K562 (cell line): ENCODE measurements around the gene SLC7A1. TPM values are rescaled to one million over a fixed set of nuclear protein-coding genes. Genes with fewer than 3 reads are reported as not detected.

Experiments
- ATAC-seq: fragments of 200-7000 bp; cut with Tn5 transposase; 3 replicates; pipeline ENCODE4 v1.9.1; 2020; ENCODE audit warnings: moderate library complexity
- BruUV-seq: library from RNA; stranded (reverse); fragments of 400-500 nt; replicated peaks from 2 replicates; lab custom pipeline; 2021; lab: Mats Ljungman, UMichigan
- CTCF ChIA-PET: fragments of 300-600 bp; formaldehyde crosslinking; extraction: SDS; loops from one replicate; lab custom pipeline; 2021; ENCODE audit warnings: low intra/inter-chr PET ratio; lab: Yijun Ruan, JAX
- POLR2A ChIA-PET: fragments of 300-600, 350-650 bp; sonication (Branson Sonifier 250); formaldehyde crosslinking; extraction: SDS; loops from one replicate; lab custom pipeline; 2021; ENCODE audit warnings: antibody characterized with exemption, inconsistent platforms; lab: Yijun Ruan, JAX
- DNase-seq, 4 experiments: peaks; one replicate each; pipeline versions ENCODE4 v3.0.0 to v3.0.0-alpha.2; 2011 to 2018; ENCODE audit warnings: low spot score in 3 of 4, mixed read lengths in 3 of 4; ENCODE audit errors: extremely low read depth in 1 of 4
- FAIRE-seq: peaks from 2 replicates; lab custom pipeline; 2011; peaks lifted over from hg19 to GRCh38; lab: Jason Lieb, UNC
- H2AFZ ChIP-seq: 2 replicates; pipeline ENCODE4 v1.6.0; 2011; ENCODE audit warnings: low read depth, low read length, control low read depth, inconsistent platforms
- H3K27ac ChIP-seq: fragments of 200-600 bp; 3 replicates; pipeline ENCODE4 v1.8.0; 2011; ENCODE audit warnings: low read depth, mild to moderate bottlenecking, control low read depth, inconsistent platforms, low read length, moderate library complexity, mixed read lengths; ENCODE audit errors: extremely low read depth
- H3K27me3 ChIP-seq, 2 experiments: fragments of 300-600 bp in 1 of 2; 2 replicates in 1 of 2; 3 replicates in 1 of 2; pipeline versions ENCODE4 v1.6.0 to v1.8.0; 2011; ENCODE audit warnings: inconsistent platforms in 2 of 2, low read length in 2 of 2, mild to moderate bottlenecking in 1 of 2, mixed read lengths in 1 of 2, moderate library complexity in 1 of 2; ENCODE audit not compliant: control insufficient read depth in 2 of 2, insufficient read depth in 2 of 2
- H3K36me3 ChIP-seq: fragments of 300-600 bp; 3 replicates; pipeline ENCODE4 v1.8.0; 2011; ENCODE audit warnings: mild to moderate bottlenecking, low read length, inconsistent platforms; ENCODE audit not compliant: control insufficient read depth, insufficient read depth
- H3K4me1 ChIP-seq, 2 experiments: fragments of 200-600 bp in 1 of 2; replicated peaks in 1 of 2; 2 replicates in 1 of 2; 3 replicates in 1 of 2; pipeline versions ENCODE4 v1.5.1 to v1.8.0; 2011; ENCODE audit warnings: inconsistent platforms in 2 of 2, low read length in 2 of 2, mild to moderate bottlenecking in 1 of 2, mixed read lengths in 1 of 2, moderate library complexity in 1 of 2; ENCODE audit not compliant: control insufficient read depth in 2 of 2, insufficient read depth in 2 of 2
- H3K4me2 ChIP-seq: 2 replicates; pipeline ENCODE4 v1.6.1; 2011; ENCODE audit warnings: low read length, control low read depth, inconsistent platforms, mixed read lengths; ENCODE audit not compliant: insufficient read depth
- H3K4me3 ChIP-seq: fragments of 200-600 bp; sonication (generic), shearing (Covaris generic); 2 replicates; pipeline ENCODE4 v1.5.1; 2016; ENCODE audit warnings: control low read depth, inconsistent platforms
- H3K79me2 ChIP-seq: fragments of 200-600 bp; 3 replicates; pipeline ENCODE4 v1.8.0; 2011; ENCODE audit warnings: low read length, inconsistent platforms; ENCODE audit not compliant: control insufficient read depth, insufficient read depth
- H3K9ac ChIP-seq, 2 experiments: 2 replicates each; pipeline versions ENCODE4 v1.6.0 to v1.6.1; 2011; ENCODE audit warnings: low read depth in 2 of 2, low read length in 2 of 2, control low read depth in 1 of 2, inconsistent platforms in 1 of 2, mild to moderate bottlenecking in 1 of 2, mixed read lengths in 1 of 2; ENCODE audit not compliant: insufficient read depth in 1 of 2
- H3K9me1 ChIP-seq: one replicate; pipeline ENCODE4 v1.6.0; 2011; ENCODE audit warnings: inconsistent platforms, mild to moderate bottlenecking, low read length, moderate library complexity; ENCODE audit not compliant: control insufficient read depth, insufficient read depth
- H3K9me3 ChIP-seq: replicated peaks from 2 replicates; pipeline ENCODE4 v1.5.1; 2011; ENCODE audit warnings: low read depth, low read length, inconsistent platforms; ENCODE audit not compliant: control insufficient read depth, insufficient read depth
- H4K20me1 ChIP-seq: replicated peaks from 2 replicates; pipeline ENCODE4 v1.6.1; 2011; ENCODE audit warnings: low read length, inconsistent platforms, mixed read lengths; ENCODE audit not compliant: control insufficient read depth, insufficient read depth
- CHD1 ChIP-seq: fragments of 200-600 bp; sonication (generic); IDR thresholded peaks from one replicate; pipeline ENCODE4 v1.6.1; 2012; ENCODE audit warnings: mild to moderate bottlenecking, moderate library complexity, low read length, inconsistent platforms
- HIVEP1 ChIP-seq: fragments of 250-450 bp; sonication (Bioruptor Pico); IDR thresholded peaks from 2 replicates; pipeline ENCODE4 v1.4.0; 2020; ENCODE audit warnings: mild to moderate bottlenecking
- PCBP2 ChIP-seq: fragments of 200-400 bp; formaldehyde crosslinking; IDR thresholded peaks from 2 replicates; pipeline ENCODE4 v1.6.1; 2018; ENCODE audit warnings: low read length, low read depth, mild to moderate bottlenecking, moderate library complexity; ENCODE audit not compliant: poor library complexity, severe bottlenecking
- ZFX ChIP-seq: sonication (generic); formaldehyde crosslinking; IDR thresholded peaks from 2 replicates; pipeline ENCODE4 v1.8.0; 2022; ENCODE audit warnings: mild to moderate bottlenecking, missing genetic modification reagents, moderate library complexity
- ZKSCAN3 ChIP-seq: fragments of 250-450 bp; sonication (Bioruptor Pico); IDR thresholded peaks from 2 replicates; pipeline ENCODE4 v1.4.0; 2020
- ZNF561 ChIP-seq: fragments of 450-650 bp; formaldehyde crosslinking; conservative IDR thresholded peaks from 2 replicates; pipeline ENCODE4 v1.4.0; 2020; ENCODE audit warnings: mild to moderate bottlenecking, moderate library complexity
- ZNF76 ChIP-seq: fragments of 250-450 bp; sonication (Bioruptor Pico); IDR thresholded peaks from 2 replicates; pipeline ENCODE4 v1.4.0; 2020; ENCODE audit warnings: mild to moderate bottlenecking, moderate library complexity, borderline replicate concordance
- ZNF79 ChIP-seq: fragments of 250-450 bp; sonication (Bioruptor Pico); IDR thresholded peaks from 2 replicates; pipeline ENCODE4 v1.4.0; 2020; ENCODE audit warnings: low read depth, mild to moderate bottlenecking, moderate library complexity
- ZZZ3 ChIP-seq: fragments of 450-650 bp; IDR thresholded peaks from 2 replicates; pipeline ENCODE4 v1.6.1; 2016; ENCODE audit warnings: antibody characterized with exemption, mild to moderate bottlenecking, moderate library complexity
- WGBS: fragments of 100-300 bp; shearing (Covaris generic); methylation state at CpG from one replicate; pipeline ENCODE4 v1.1.6; 2016; ENCODE audit warnings: low coverage, mixed read lengths; ENCODE audit not compliant: insufficient coverage; ENCODE audit errors: missing lambda C conversion rate; 5-methylcytosine and 5-hydroxymethylcytosine counted together
- in situ Hi-C: fragments of 300-500 bp; cut with MboI; formaldehyde crosslinking; loops from 4 replicates; pipeline ENCODE4 v1.15.0; 2018; ENCODE audit warnings: inconsistent platforms, mixed read lengths
- intact Hi-C: fragments of 100-400 bp; cut with micrococcal nuclease; formaldehyde crosslinking; loops from 2 replicates; pipeline ENCODE4 v1.14.2; 2022
- polyA plus RNA-seq, 8 experiments: library from polyadenylated mRNA; depleted of rRNA in 4 of 8; stranded (reverse) in 5 of 8; unstranded in 3 of 8; fragments of >200 nt; fragmentation: Nextera tagmentation in 2 of 8; fragmentation: Illumina TruSeq in 1 of 8; extraction: Ambion mirVana in 2 of 8; extraction: Trizol in 1 of 8; gene quantifications; 2 replicates each; pipeline versions ENCODE4 v1.2.1 to v1.2.3, GENCODE V29; 2011 to 2014; ENCODE audit warnings: inconsistent platforms in 1 of 8, missing spikeins in 1 of 8
- total RNA-seq, 7 experiments: library from RNA; depleted of rRNA in 6 of 7; stranded (reverse); fragments of >200 nt in 6 of 7; fragmentation: Illumina TruSeq in 2 of 7; extraction: Trizol in 2 of 7; gene quantifications; 2 replicates each; pipeline versions ENCODE4 v1.2.1 to v1.2.3, GENCODE V29; 2011 to 2021; ENCODE audit warnings: low replicate concordance in 1 of 7
- TF ChIP-seq, protein P1 (sequence below): sonication (generic); formaldehyde crosslinking; IDR thresholded peaks from 2 replicates; pipeline ENCODE4 v1.8.0; 2023; ENCODE audit warnings: missing genetic modification reagents, mild to moderate bottlenecking, borderline replicate concordance
- TF ChIP-seq, protein P2 (sequence below): fragments of 200-800 bp; sonication (Bioruptor generic); IDR thresholded peaks from 2 replicates; pipeline ENCODE4 v1.6.1; 2016; ENCODE audit warnings: missing genetic modification characterization, missing compliant biosample characterization

The SLC7A1 gene
- total and polyA plus RNA-seq, 9 of the 15 experiments (the other 6 are each of a cell fraction or from before 2014, with no cell fraction given), result 3.3 to 69.7 (median 10.8) TPM

DNA sequence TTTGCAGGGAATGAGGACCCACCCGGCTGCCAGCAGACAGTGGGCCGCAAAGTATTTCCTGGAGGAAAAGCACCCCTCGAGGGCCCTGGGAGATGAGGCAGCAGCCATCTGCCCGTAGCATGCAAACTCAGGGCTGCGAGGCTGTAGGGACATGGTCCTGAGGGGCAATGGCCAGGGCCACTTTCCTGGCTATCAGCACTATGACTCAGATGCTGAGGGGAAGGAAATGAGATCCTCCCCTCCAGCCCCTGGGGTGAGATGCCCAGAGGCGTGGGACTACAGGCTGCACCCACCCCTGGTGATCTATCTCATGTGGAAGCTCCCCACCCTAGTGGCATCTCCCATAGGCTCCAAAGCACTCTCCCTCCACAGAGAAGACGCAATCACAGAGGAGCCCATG is 80.1 kb downstream of the SLC7A1 start:
- Histone ChIP-seq H4K20me1 (no peaks in the 10 kb centered on the region; the same call in 1 of the 2 replicates), H3K27ac (no peak overlapping the region), H3K9me1 (no peaks in the 10 kb centered on the region), H3K36me3 (peaks cover 57% of the 10 kb centered on the region), H3K79me2 (no peaks in the 10 kb centered on the region), H3K9ac (no peak overlapping the region), H3K27me3 (no peaks in the 10 kb centered on the region), H3K4me2 (no peak overlapping the region), H3K4me1 (peaks cover 0 to 6% of the 10 kb centered on the region in 2 experiments; a peak in 1 of 5 replicates), H3K9me3 (no peaks in the 10 kb centered on the region), H2AFZ (no peak overlapping the region), H3K4me3 (no peak overlapping the region)
- BruUV-seq, result no TSS peak
- WGBS, result 85% methylated on average over 2 of the region's 7 CpGs
- ATAC-seq (no peak), FAIRE-seq (no peak), DNase-seq (no peak)
- intact Hi-C loops, result no loop called here
- in situ Hi-C loops, result loop anchor here (5.0 kb wide), 1 partner anchor 192 kb away; no protein-coding TSS in a partner anchor
- ChIA-PET POLR2A (no interaction called here), CTCF (no interaction called here)
- no peak for TF ChIP-seq ZZZ3
- TF ChIP-seq, protein P1, sequence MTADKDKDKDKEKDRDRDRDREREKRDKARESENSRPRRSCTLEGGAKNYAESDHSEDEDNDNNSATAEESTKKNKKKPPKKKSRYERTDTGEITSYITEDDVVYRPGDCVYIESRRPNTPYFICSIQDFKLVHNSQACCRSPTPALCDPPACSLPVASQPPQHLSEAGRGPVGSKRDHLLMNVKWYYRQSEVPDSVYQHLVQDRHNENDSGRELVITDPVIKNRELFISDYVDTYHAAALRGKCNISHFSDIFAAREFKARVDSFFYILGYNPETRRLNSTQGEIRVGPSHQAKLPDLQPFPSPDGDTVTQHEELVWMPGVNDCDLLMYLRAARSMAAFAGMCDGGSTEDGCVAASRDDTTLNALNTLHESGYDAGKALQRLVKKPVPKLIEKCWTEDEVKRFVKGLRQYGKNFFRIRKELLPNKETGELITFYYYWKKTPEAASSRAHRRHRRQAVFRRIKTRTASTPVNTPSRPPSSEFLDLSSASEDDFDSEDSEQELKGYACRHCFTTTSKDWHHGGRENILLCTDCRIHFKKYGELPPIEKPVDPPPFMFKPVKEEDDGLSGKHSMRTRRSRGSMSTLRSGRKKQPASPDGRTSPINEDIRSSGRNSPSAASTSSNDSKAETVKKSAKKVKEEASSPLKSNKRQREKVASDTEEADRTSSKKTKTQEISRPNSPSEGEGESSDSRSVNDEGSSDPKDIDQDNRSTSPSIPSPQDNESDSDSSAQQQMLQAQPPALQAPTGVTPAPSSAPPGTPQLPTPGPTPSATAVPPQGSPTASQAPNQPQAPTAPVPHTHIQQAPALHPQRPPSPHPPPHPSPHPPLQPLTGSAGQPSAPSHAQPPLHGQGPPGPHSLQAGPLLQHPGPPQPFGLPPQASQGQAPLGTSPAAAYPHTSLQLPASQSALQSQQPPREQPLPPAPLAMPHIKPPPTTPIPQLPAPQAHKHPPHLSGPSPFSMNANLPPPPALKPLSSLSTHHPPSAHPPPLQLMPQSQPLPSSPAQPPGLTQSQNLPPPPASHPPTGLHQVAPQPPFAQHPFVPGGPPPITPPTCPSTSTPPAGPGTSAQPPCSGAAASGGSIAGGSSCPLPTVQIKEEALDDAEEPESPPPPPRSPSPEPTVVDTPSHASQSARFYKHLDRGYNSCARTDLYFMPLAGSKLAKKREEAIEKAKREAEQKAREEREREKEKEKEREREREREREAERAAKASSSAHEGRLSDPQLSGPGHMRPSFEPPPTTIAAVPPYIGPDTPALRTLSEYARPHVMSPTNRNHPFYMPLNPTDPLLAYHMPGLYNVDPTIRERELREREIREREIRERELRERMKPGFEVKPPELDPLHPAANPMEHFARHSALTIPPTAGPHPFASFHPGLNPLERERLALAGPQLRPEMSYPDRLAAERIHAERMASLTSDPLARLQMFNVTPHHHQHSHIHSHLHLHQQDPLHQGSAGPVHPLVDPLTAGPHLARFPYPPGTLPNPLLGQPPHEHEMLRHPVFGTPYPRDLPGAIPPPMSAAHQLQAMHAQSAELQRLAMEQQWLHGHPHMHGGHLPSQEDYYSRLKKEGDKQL (CRISPR knock-in tag), result no peak
- TF ChIP-seq ZFX, result no peak
- no peak for TF ChIP-seq PCBP2
- TF ChIP-seq ZKSCAN3, result no peak
- no peak for TF ChIP-seq ZNF561 (CRISPR knock-in tag)
- TF ChIP-seq HIVEP1 (CRISPR knock-in tag), result no peak
- TF ChIP-seq, protein P2, sequence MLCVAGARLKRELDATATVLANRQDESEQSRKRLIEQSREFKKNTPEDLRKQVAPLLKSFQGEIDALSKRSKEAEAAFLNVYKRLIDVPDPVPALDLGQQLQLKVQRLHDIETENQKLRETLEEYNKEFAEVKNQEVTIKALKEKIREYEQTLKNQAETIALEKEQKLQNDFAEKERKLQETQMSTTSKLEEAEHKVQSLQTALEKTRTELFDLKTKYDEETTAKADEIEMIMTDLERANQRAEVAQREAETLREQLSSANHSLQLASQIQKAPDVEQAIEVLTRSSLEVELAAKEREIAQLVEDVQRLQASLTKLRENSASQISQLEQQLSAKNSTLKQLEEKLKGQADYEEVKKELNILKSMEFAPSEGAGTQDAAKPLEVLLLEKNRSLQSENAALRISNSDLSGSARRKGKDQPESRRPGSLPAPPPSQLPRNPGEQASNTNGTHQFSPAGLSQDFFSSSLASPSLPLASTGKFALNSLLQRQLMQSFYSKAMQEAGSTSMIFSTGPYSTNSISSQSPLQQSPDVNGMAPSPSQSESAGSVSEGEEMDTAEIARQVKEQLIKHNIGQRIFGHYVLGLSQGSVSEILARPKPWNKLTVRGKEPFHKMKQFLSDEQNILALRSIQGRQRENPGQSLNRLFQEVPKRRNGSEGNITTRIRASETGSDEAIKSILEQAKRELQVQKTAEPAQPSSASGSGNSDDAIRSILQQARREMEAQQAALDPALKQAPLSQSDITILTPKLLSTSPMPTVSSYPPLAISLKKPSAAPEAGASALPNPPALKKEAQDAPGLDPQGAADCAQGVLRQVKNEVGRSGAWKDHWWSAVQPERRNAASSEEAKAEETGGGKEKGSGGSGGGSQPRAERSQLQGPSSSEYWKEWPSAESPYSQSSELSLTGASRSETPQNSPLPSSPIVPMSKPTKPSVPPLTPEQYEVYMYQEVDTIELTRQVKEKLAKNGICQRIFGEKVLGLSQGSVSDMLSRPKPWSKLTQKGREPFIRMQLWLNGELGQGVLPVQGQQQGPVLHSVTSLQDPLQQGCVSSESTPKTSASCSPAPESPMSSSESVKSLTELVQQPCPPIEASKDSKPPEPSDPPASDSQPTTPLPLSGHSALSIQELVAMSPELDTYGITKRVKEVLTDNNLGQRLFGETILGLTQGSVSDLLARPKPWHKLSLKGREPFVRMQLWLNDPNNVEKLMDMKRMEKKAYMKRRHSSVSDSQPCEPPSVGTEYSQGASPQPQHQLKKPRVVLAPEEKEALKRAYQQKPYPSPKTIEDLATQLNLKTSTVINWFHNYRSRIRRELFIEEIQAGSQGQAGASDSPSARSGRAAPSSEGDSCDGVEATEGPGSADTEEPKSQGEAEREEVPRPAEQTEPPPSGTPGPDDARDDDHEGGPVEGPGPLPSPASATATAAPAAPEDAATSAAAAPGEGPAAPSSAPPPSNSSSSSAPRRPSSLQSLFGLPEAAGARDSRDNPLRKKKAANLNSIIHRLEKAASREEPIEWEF, result no peak
- no peak for TF ChIP-seq CHD1
- no peak for TF ChIP-seq ZNF79 (CRISPR knock-in tag)
- TF ChIP-seq ZNF76 (CRISPR knock-in tag), result no peak
